ENCODE results near the gene MYL4. TPM values are rescaled to one million over a fixed set of nuclear protein-coding genes. Genes with fewer than 3 reads are reported as not detected.
"Not testable (repeated sequence)": the region's sequence is repeated elsewhere in the genome, so short reads cannot be mapped to it uniquely, and the experiment has no call there.

The MYL4 gene
- 1,803 TPM for polyA plus RNA-seq (ENCODE audit: insufficient read length)

GRCh38 chr17:47208744-47209488 lies at the start of gene MYL4:
Gene MYL4, plus strand, starts transcription at chr17:47209348. Its CDS starts 75 bp downstream, at chr17:47209423.
- no peak for DNase-seq (ENCODE audit: low read depth)

- no peak for DNase-seq (ENCODE audit: low read depth)
Observed at GRCh38 chr17:47162013-47162622, 47.0 kb upstream of the MYL4 start.

GRCh38 chr17:47164263-47164662 lies 44.9 kb upstream of the MYL4 start:
- DNase-seq (ENCODE audit: low read depth): no peak

GRCh38 chr17:47165137-47165536 lies 44.0 kb upstream of the MYL4 start:
- DNase-seq (ENCODE audit: low read depth): no peak

- DNase-seq (ENCODE audit: low read depth): not testable (repeated sequence)
Observed at GRCh38 chr17:47166854-47167253, 42.3 kb upstream of the MYL4 start.

GRCh38 chr17:47168896-47169295 lies 40.3 kb upstream of the MYL4 start:
- DNase-seq (ENCODE audit: low read depth): not testable (repeated sequence)

GRCh38 chr17:47170710-47171109 lies 38.4 kb upstream of the MYL4 start:
- no peak for DNase-seq (ENCODE audit: low read depth)

- DNase-seq (ENCODE audit: low read depth): no peak
Observed at GRCh38 chr17:47172696-47173565, 36.2 kb upstream of the MYL4 start.

GRCh38 chr17:47174823-47175222 lies 34.3 kb upstream of the MYL4 start:
- not testable (repeated sequence) for DNase-seq (ENCODE audit: low read depth)

- DNase-seq (ENCODE audit: low read depth): no peak
Observed at GRCh38 chr17:47176389-47176826, 32.7 kb upstream of the MYL4 start.

GRCh38 chr17:47177261-47177660 lies 31.9 kb upstream of the MYL4 start:
- no peak for DNase-seq (ENCODE audit: low read depth)

- DNase-seq (ENCODE audit: low read depth): no peak
Observed at GRCh38 chr17:47179141-47179540, 30.0 kb upstream of the MYL4 start.

GRCh38 chr17:47180337-47180736 lies 28.8 kb upstream of the MYL4 start:
- DNase-seq (ENCODE audit: low read depth): no peak

- not testable (repeated sequence) for DNase-seq (ENCODE audit: low read depth)
Observed at GRCh38 chr17:47180988-47181387, 28.2 kb upstream of the MYL4 start.

GRCh38 chr17:47184681-47185080 lies 24.5 kb upstream of the MYL4 start:
- no peak for DNase-seq (ENCODE audit: low read depth)

GRCh38 chr17:47188271-47188875 lies 20.8 kb upstream of the MYL4 start:
- DNase-seq (ENCODE audit: low read depth): no peak

GRCh38 chr17:47188876-47189731 lies 20.0 kb upstream of the MYL4 start, which contains the start of gene CDC27:
Gene CDC27, minus strand, starts transcription at chr17:47189295. Its CDS starts 123 bp downstream, at chr17:47189172.
- DNase-seq (ENCODE audit: low read depth): peak; percentile 100

- DNase-seq (ENCODE audit: low read depth): no peak
Observed at GRCh38 chr17:47189732-47190237, 19.4 kb upstream of the MYL4 start.

GRCh38 chr17:47190243-47190642 lies 18.9 kb upstream of the MYL4 start:
- no peak for DNase-seq (ENCODE audit: low read depth)

- DNase-seq (ENCODE audit: low read depth): no peak
Observed at GRCh38 chr17:47190770-47191169, 18.4 kb upstream of the MYL4 start.

GRCh38 chr17:47192554-47192953 lies 16.6 kb upstream of the MYL4 start:
- no peak for DNase-seq (ENCODE audit: low read depth)
